ENCODE measurements around the gene NRXN3.

DNA sequence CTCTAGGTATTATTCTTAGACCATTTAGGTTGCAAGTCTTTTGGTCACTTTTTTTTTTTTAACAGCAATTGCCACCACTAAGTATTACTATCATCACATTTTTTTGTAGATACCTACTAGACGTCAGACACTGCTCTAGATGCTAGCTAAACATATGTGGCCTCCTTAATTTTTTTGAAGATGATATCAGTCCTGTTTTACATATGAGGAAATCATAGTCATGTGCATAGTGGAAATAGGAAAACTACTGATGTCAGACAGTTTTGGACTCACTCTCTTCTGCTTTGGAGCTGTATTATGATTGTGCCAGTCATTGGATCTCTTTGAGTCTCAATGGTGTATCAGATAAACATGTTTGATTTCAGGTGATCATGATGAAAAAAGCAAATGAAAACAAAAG is 1736.8 kb downstream of the NRXN3 start:
- TF ChIP-seq CTCF (IDR thresholded peaks at IDR 0.05; ENCODE audit: insufficient read depth, low read length, poor library complexity, severe bottlenecking) (no peak), EZH2phosphoT487 (conservative IDR thresholded peaks at IDR 0.05; ENCODE audit: low read length) (no peak)
